ENCODE results near the gene COPZ2.

Gene COPZ2

GRCh38 chr17:48037838-48038323 lies 284 bp upstream of the COPZ2 start:
- Histone ChIP-seq H3K4me3 (ENCODE audit: low read depth, low read length) (no peak overlapping the region), H3K4me1 (ENCODE audit: control insufficient read depth, insufficient read depth, low read length) (no peaks in the 10 kb centered on the region), H3K9me3 (ENCODE audit: control insufficient read depth, insufficient read depth, low read depth, low read length) (no peaks in the 10 kb centered on the region), H3K36me3 (ENCODE audit: control insufficient read depth in 2 of 2, insufficient read depth in 1 of 2, low read length in 2 of 2) (no peaks in the 10 kb centered on the region), H3K27ac (ENCODE audit: extremely low read depth, low read depth, low read length) (no peak overlapping the region)
- POLR2A ChIA-PET: interaction anchor here (1.0 kb wide), 1 partner anchor 11 kb away, joined by 4 read pairs; the partner anchor contains the start of gene NFE2L1
- CTCF ChIA-PET: interaction anchor here (0.6 to 1.3 kb wide), 6 partner anchors 11 to 118 kb away, joined by 3 to 7 read pairs (median 4); no protein-coding TSS in a partner anchor
- TF ChIP-seq MZF1 (tag by site-specific recombination; IDR thresholded peaks at IDR 0.05; ENCODE audit: borderline replicate concordance): no peak
- no peak for TF ChIP-seq ZNF501 (tag by site-specific recombination; IDR thresholded peaks at IDR 0.05)
- no peak for TF ChIP-seq ZNF561 (tag by site-specific recombination; IDR thresholded peaks at IDR 0.05; ENCODE audit: borderline replicate concordance)
- TF ChIP-seq ZNF423 (tag by site-specific recombination; IDR thresholded peaks at IDR 0.05): no peak
- TF ChIP-seq ZNF175 (tag by site-specific recombination; IDR thresholded peaks at IDR 0.05): no peak
- no peak for TF ChIP-seq PRDM2 (tag by site-specific recombination; IDR thresholded peaks at IDR 0.05; ENCODE audit: borderline replicate concordance)

- Histone ChIP-seq H3K9me3 (ENCODE audit: control insufficient read depth, insufficient read depth, low read depth, low read length) (no peaks in the 10 kb centered on the region), H3K4me3 (ENCODE audit: low read depth, low read length) (no peak overlapping the region), H3K36me3 (ENCODE audit: control insufficient read depth in 2 of 2, insufficient read depth in 1 of 2, low read length in 2 of 2) (no peaks in the 10 kb centered on the region), H3K27ac (ENCODE audit: extremely low read depth, low read depth, low read length) (no peak overlapping the region), H3K4me1 (ENCODE audit: control insufficient read depth, insufficient read depth, low read length) (no peaks in the 10 kb centered on the region)
- POLR2A ChIA-PET: interaction anchor here (3.1 kb wide), 1 partner anchor 12 kb away, joined by 14 read pairs; the partner anchor contains the start of gene NFE2L1
- CTCF ChIA-PET: interaction anchor here (1.2 to 3.4 kb wide), 5 partner anchors 10 to 43 kb away, joined by 4 to 18 read pairs (median 6); no protein-coding TSS in a partner anchor
- TF ChIP-seq ZNF2 (tag by site-specific recombination; IDR thresholded peaks at IDR 0.05) (no peak), ZNF157 (tag by site-specific recombination; IDR thresholded peaks at IDR 0.05) (no peak), ZNF324 (tag by site-specific recombination; IDR thresholded peaks at IDR 0.05) (no peak), ZNF843 (tag by site-specific recombination; IDR thresholded peaks at IDR 0.05) (no peak), AEBP2 (tag by site-specific recombination; IDR thresholded peaks at IDR 0.05; ENCODE audit: borderline replicate concordance) (no peak), ZNF155 (tag by site-specific recombination; IDR thresholded peaks at IDR 0.05) (no peak), ZNF391 (tag by site-specific recombination; IDR thresholded peaks at IDR 0.05; ENCODE audit: borderline replicate concordance, low read depth) (no peak), MYNN (tag by site-specific recombination; IDR thresholded peaks at IDR 0.05; ENCODE audit: borderline replicate concordance) (no peak), ZNF558 (tag by site-specific recombination; IDR thresholded peaks at IDR 0.05) (no peak), ZNF394 (tag by site-specific recombination; IDR thresholded peaks at IDR 0.05; ENCODE audit: borderline replicate concordance) (no peak), ZNF148 (tag by site-specific recombination; IDR thresholded peaks at IDR 0.05; ENCODE audit: borderline replicate concordance) (no peak), TRIM28 (IDR thresholded peaks at IDR 0.05; ENCODE audit: borderline replicate concordance, low read length) (no peak), ZNF37A (tag by site-specific recombination; IDR thresholded peaks at IDR 0.05) (no peak), RBAK (tag by site-specific recombination; IDR thresholded peaks at IDR 0.05) (no peak), ZNF18 (tag by site-specific recombination; IDR thresholded peaks at IDR 0.05) (no peak), GLIS1 (tag by site-specific recombination; IDR thresholded peaks at IDR 0.05) (no peak), PRDM1 (tag by site-specific recombination; IDR thresholded peaks at IDR 0.05) (no peak), ZNF600 (tag by site-specific recombination; IDR thresholded peaks at IDR 0.05) (no peak)
Measured at GRCh38 chr17:48036693-48037035, 933 bp downstream of the COPZ2 start.
